HG03139 (cell line): ENCODE data around the gene ATXN7L1.
"Not testable (repeated sequence)": the region's sequence is repeated elsewhere in the genome, so short reads cannot be mapped to it uniquely, and the experiment has no call there.

Source experiments
- ATAC-seq: cut with Tn5 transposase; IDR thresholded peaks from one replicate; pipeline ENCODE4 v1.9.1; 2021; ENCODE audit not compliant: unreplicated experiment

The ATXN7L1 gene

GRCh38 chr7:105748701-105749100 lies 127.7 kb downstream of the ATXN7L1 start:
- no peak for ATAC-seq

- no peak for ATAC-seq
Observed at GRCh38 chr7:105745681-105746330, 130.6 kb downstream of the ATXN7L1 start.

- ATAC-seq, result no peak
Observed at GRCh38 chr7:105744258-105744657, 132.1 kb downstream of the ATXN7L1 start.

- no peak for ATAC-seq
Observed at GRCh38 chr7:105743351-105744090, 132.9 kb downstream of the ATXN7L1 start.

GRCh38 chr7:105742787-105743186 lies 133.6 kb downstream of the ATXN7L1 start:
- no peak for ATAC-seq

GRCh38 chr7:105741982-105742381 lies 134.4 kb downstream of the ATXN7L1 start:
- ATAC-seq, result no peak

GRCh38 chr7:105738133-105738532 lies 138.3 kb downstream of the ATXN7L1 start:
- ATAC-seq, result no peak

- ATAC-seq, result no peak
Observed at GRCh38 chr7:105734233-105734632, 142.2 kb downstream of the ATXN7L1 start.

GRCh38 chr7:105731042-105731441 lies 145.4 kb downstream of the ATXN7L1 start:
- no peak for ATAC-seq

GRCh38 chr7:105728028-105728427 lies 148.4 kb downstream of the ATXN7L1 start:
- no peak for ATAC-seq

GRCh38 chr7:105724688-105725087 lies 151.7 kb downstream of the ATXN7L1 start:
- ATAC-seq, result no peak

- ATAC-seq, result no peak
Observed at GRCh38 chr7:105723572-105723971, 152.8 kb downstream of the ATXN7L1 start.

- ATAC-seq, result no peak
Observed at GRCh38 chr7:105721571-105722104, 154.8 kb downstream of the ATXN7L1 start.

- no peak for ATAC-seq
Observed at GRCh38 chr7:105719919-105720318, 156.5 kb downstream of the ATXN7L1 start.

GRCh38 chr7:105719395-105719794 lies 157.0 kb downstream of the ATXN7L1 start:
- ATAC-seq, result no peak

GRCh38 chr7:105718511-105718925 lies 157.9 kb downstream of the ATXN7L1 start:
- ATAC-seq, result no peak

- ATAC-seq, result no peak
Observed at GRCh38 chr7:105715528-105715927, 160.9 kb downstream of the ATXN7L1 start.

GRCh38 chr7:105713488-105714465 lies 162.6 kb downstream of the ATXN7L1 start:
- no peak for ATAC-seq

- ATAC-seq, result no peak
Observed at GRCh38 chr7:105712877-105713276, 163.5 kb downstream of the ATXN7L1 start.

- no peak for ATAC-seq
Observed at GRCh38 chr7:105711726-105712402, 164.5 kb downstream of the ATXN7L1 start.

- ATAC-seq, result not testable (repeated sequence)
Observed at GRCh38 chr7:105710720-105711119, 165.7 kb downstream of the ATXN7L1 start.
